ENCODE results near the gene GPR119. TPM values are rescaled to one million over a fixed set of nuclear protein-coding genes. Genes with fewer than 3 reads are reported as not detected.

GPR119 gene
- total and polyA plus RNA-seq, 7 experiments from 2014 or later: not detected

GRCh38 chrX:130415201-130415600 lies 29.7 kb upstream of the GPR119 start:
- H3K27ac Mint-ChIP-seq: no peak overlapping the region
- intact Hi-C loops (cut with micrococcal nuclease): no loop called here
- no peaks in the 10 kb centered on the region for H3K4me1 Mint-ChIP-seq
- ChIA-PET POLR2A (no interaction called here), CTCF (no interaction called here)
- no peaks in the 10 kb centered on the region for H3K27me3 ChIP-seq (ENCODE audit: control insufficient read depth in 2 of 2, insufficient read depth in 2 of 2, low read length in 2 of 2)
- ATAC-seq (no peak), DNase-seq (no peak)
- no peaks in the 10 kb centered on the region for H3K27me3 Mint-ChIP-seq
- peaks cover 0 to 12% (median 5%) of the 10 kb centered on the region in 5 donors for H3K36me3 Mint-ChIP-seq
- H3K27ac ChIP-seq (ENCODE audit: low read depth, low read length): no peak overlapping the region
- H3K4me1 ChIP-seq (ENCODE audit: control insufficient read depth in 2 of 2, insufficient read depth in 2 of 2, low read length in 2 of 2): no peaks in the 10 kb centered on the region
- H3K9me3 Mint-ChIP-seq: peaks cover 0 to 2% (median 0%) of the 10 kb centered on the region in 11 donors
- no peaks in the 10 kb centered on the region for H3K9me3 ChIP-seq (ENCODE audit: control insufficient read depth in 2 of 3, low read length in 3 of 3)
- H3K4me3 ChIP-seq (ENCODE audit: low read length): no peak overlapping the region
- H3K4me3 Mint-ChIP-seq: no peak overlapping the region
- H3K36me3 ChIP-seq (ENCODE audit: control insufficient read depth in 2 of 3, insufficient read depth in 3 of 3, low read length in 3 of 3): peaks cover 0 to 15% (median 0%) of the 10 kb centered on the region in 3 experiments

GRCh38 chrX:130414800-130415199 lies 29.3 kb upstream of the GPR119 start:
- Histone ChIP-seq H3K27ac (ENCODE audit: low read depth, low read length) (no peak overlapping the region), H3K4me1 (ENCODE audit: control insufficient read depth in 2 of 2, insufficient read depth in 2 of 2, low read length in 2 of 2) (no peaks in the 10 kb centered on the region), H3K9me3 (ENCODE audit: control insufficient read depth in 2 of 3, low read length in 3 of 3) (no peaks in the 10 kb centered on the region), H3K4me3 (ENCODE audit: low read length) (no peak overlapping the region), H3K27me3 (ENCODE audit: control insufficient read depth in 2 of 2, insufficient read depth in 2 of 2, low read length in 2 of 2) (no peaks in the 10 kb centered on the region), H3K36me3 (ENCODE audit: control insufficient read depth in 2 of 3, insufficient read depth in 3 of 3, low read length in 3 of 3) (peaks cover 0 to 17% (median 0%) of the 10 kb centered on the region in 3 experiments)
- CTCF ChIA-PET: no interaction called here
- Mint-ChIP-seq H3K36me3 (peaks cover 0 to 12% (median 5%) of the 10 kb centered on the region in 5 donors), H3K4me1 (no peaks in the 10 kb centered on the region), H3K9me3 (peaks cover 0 to 2% (median 0%) of the 10 kb centered on the region in 11 donors), H3K27ac (no peak overlapping the region), H3K4me3 (no peak overlapping the region), H3K27me3 (no peaks in the 10 kb centered on the region)
- intact Hi-C loops (cut with micrococcal nuclease): no loop called here
- ATAC-seq (no peak), DNase-seq (no peak)
- POLR2A ChIA-PET: no interaction called here

GRCh38 chrX:130413415-130413814 lies 27.9 kb upstream of the GPR119 start:
- Histone ChIP-seq H3K4me1 (ENCODE audit: control insufficient read depth in 2 of 2, insufficient read depth in 2 of 2, low read length in 2 of 2) (no peaks in the 10 kb centered on the region), H3K27ac (ENCODE audit: low read depth, low read length) (no peak overlapping the region), H3K4me3 (ENCODE audit: low read length) (no peak overlapping the region), H3K36me3 (ENCODE audit: control insufficient read depth in 2 of 3, insufficient read depth in 3 of 3, low read length in 3 of 3) (peaks cover 0 to 23% (median 3%) of the 10 kb centered on the region in 3 experiments), H3K9me3 (ENCODE audit: control insufficient read depth in 2 of 3, low read length in 3 of 3) (no peaks in the 10 kb centered on the region), H3K27me3 (ENCODE audit: control insufficient read depth in 2 of 2, insufficient read depth in 2 of 2, low read length in 2 of 2) (no peaks in the 10 kb centered on the region)
- intact Hi-C loops (cut with micrococcal nuclease): no loop called here
- no peak overlapping the region for H3K4me3 Mint-ChIP-seq
- H3K27ac Mint-ChIP-seq: peak overlapping the region in 1 of 9 donors; percentile 82
- DNase-seq: no peak
- peaks cover 0 to 2% (median 0%) of the 10 kb centered on the region in 11 donors for H3K9me3 Mint-ChIP-seq
- no peak for ATAC-seq
- no peaks in the 10 kb centered on the region for H3K27me3 Mint-ChIP-seq
- CTCF ChIA-PET: no interaction called here
- no peaks in the 10 kb centered on the region for H3K4me1 Mint-ChIP-seq
- peaks cover 0 to 15% (median 8%) of the 10 kb centered on the region in 5 donors for H3K36me3 Mint-ChIP-seq
- POLR2A ChIA-PET: no interaction called here

GRCh38 chrX:130402208-130402684 lies 16.8 kb upstream of the GPR119 start:
- Mint-ChIP-seq H3K4me1 (peaks cover 0 to 31% (median 25%) of the 10 kb centered on the region in 7 donors), H3K9me3 (no peaks in the 10 kb centered on the region), H3K4me3 (peak overlapping the region; percentile 83 to 97 (median 94)), H3K27ac (peak overlapping the region; percentile 74 to 96 (median 93)), H3K36me3 (peaks cover 0 to 7% (median 0%) of the 10 kb centered on the region in 5 donors), H3K27me3 (peaks cover 0 to 9% (median 1%) of the 10 kb centered on the region in 5 donors)
- Histone ChIP-seq H3K36me3 (ENCODE audit: control insufficient read depth in 2 of 3, insufficient read depth in 3 of 3, low read length in 3 of 3) (peaks cover 0 to 14% (median 0%) of the 10 kb centered on the region in 3 experiments), H3K4me1 (ENCODE audit: control insufficient read depth in 2 of 2, insufficient read depth in 2 of 2, low read length in 2 of 2) (no peaks in the 10 kb centered on the region), H3K9me3 (ENCODE audit: control insufficient read depth in 2 of 3, low read length in 3 of 3) (no peaks in the 10 kb centered on the region), H3K4me3 (ENCODE audit: low read length) (peak overlapping the region; percentile 95), H3K27ac (ENCODE audit: low read depth, low read length) (peak overlapping the region; percentile 79), H3K27me3 (ENCODE audit: control insufficient read depth in 2 of 2, insufficient read depth in 2 of 2, low read length in 2 of 2) (no peaks in the 10 kb centered on the region)
- ATAC-seq: peak; percentile 13
- intact Hi-C loops (cut with micrococcal nuclease): loop anchor here in 1 of 2 donors (1.0 kb wide), 2 partner anchors 63 to 134 kb away; partner anchors contain the start of genes SLC25A14 and ZNF280C
- CTCF ChIA-PET: no interaction called here
- POLR2A ChIA-PET: interaction anchor here (0.6 kb wide), 1 partner anchor 990 kb away, joined by 3 read pairs; no protein-coding TSS in a partner anchor
- DNase-seq: peak in 2 of 9 donors; percentile 2 to 6

GRCh38 chrX:130401415-130402207 lies 16.1 kb upstream of the GPR119 start, which contains the start of gene RBMX2:
Gene RBMX2 (plus strand): TSS chrX:130401987. CDS start chrX:130402033, 46 bp downstream.
- H3K9me3 ChIP-seq (ENCODE audit: control insufficient read depth in 2 of 3, low read length in 3 of 3): no peaks in the 10 kb centered on the region
- peak within 1 kb of the TSS; percentile 80 to 96 (median 94) for H3K27ac Mint-ChIP-seq
- DNase-seq (peak; percentile 59 to 76 (median 66)), ATAC-seq (peak; percentile 94)
- H3K4me1 Mint-ChIP-seq: peaks cover 0 to 28% (median 22%) of the 10 kb centered on the region in 7 donors
- H3K27ac ChIP-seq (ENCODE audit: low read depth, low read length): peak within 1 kb of the TSS; percentile 79
- peak within 1 kb of the TSS; percentile 83 to 97 (median 94) for H3K4me3 Mint-ChIP-seq
- intact Hi-C loops (cut with micrococcal nuclease): loop anchor here (1.0 kb wide), 3 partner anchors 62 to 502 kb away; partner anchors contain the start of genes ENOX2 (in 2 of the 2), SLC25A14 (in 2 of the 2) and ZNF280C (in 2 of the 2)
- H3K4me1 ChIP-seq (ENCODE audit: control insufficient read depth in 2 of 2, insufficient read depth in 2 of 2, low read length in 2 of 2): no peaks in the 10 kb centered on the region
- peaks cover 0 to 11% (median 5%) of the 10 kb centered on the region in 5 donors for H3K27me3 Mint-ChIP-seq
- ChIA-PET POLR2A (interaction anchor here (0.6 kb wide), 1 partner anchor 989 kb away, joined by 3 read pairs; no protein-coding TSS in a partner anchor), CTCF (no interaction called here)
- H3K36me3 ChIP-seq (ENCODE audit: control insufficient read depth in 2 of 3, insufficient read depth in 3 of 3, low read length in 3 of 3): peaks cover 0 to 14% (median 0%) of the 10 kb centered on the region in 3 experiments
- no peaks in the 10 kb centered on the region for H3K9me3 Mint-ChIP-seq
- no peaks in the 10 kb centered on the region for H3K27me3 ChIP-seq (ENCODE audit: control insufficient read depth in 2 of 2, insufficient read depth in 2 of 2, low read length in 2 of 2)
- H3K4me3 ChIP-seq (ENCODE audit: low read length): peak within 1 kb of the TSS; percentile 95
- peaks cover 0 to 7% (median 0%) of the 10 kb centered on the region in 5 donors for H3K36me3 Mint-ChIP-seq

- Mint-ChIP-seq H3K36me3 (no peaks in the 10 kb centered on the region), H3K4me1 (no peaks in the 10 kb centered on the region), H3K27ac (no peak overlapping the region), H3K9me3 (no peaks in the 10 kb centered on the region), H3K27me3 (peaks cover 0 to 29% (median 8%) of the 10 kb centered on the region in 5 donors), H3K4me3 (no peak overlapping the region)
- Histone ChIP-seq H3K27ac (ENCODE audit: low read depth, low read length) (no peak overlapping the region), H3K4me1 (ENCODE audit: control insufficient read depth in 2 of 2, insufficient read depth in 2 of 2, low read length in 2 of 2) (no peaks in the 10 kb centered on the region), H3K4me3 (ENCODE audit: low read length) (no peak overlapping the region), H3K27me3 (ENCODE audit: control insufficient read depth in 2 of 2, insufficient read depth in 2 of 2, low read length in 2 of 2) (no peaks in the 10 kb centered on the region), H3K9me3 (ENCODE audit: control insufficient read depth in 2 of 3, low read length in 3 of 3) (no peaks in the 10 kb centered on the region), H3K36me3 (ENCODE audit: control insufficient read depth in 2 of 3, insufficient read depth in 3 of 3, low read length in 3 of 3) (no peaks in the 10 kb centered on the region)
- DNase-seq: no peak
- intact Hi-C loops (cut with micrococcal nuclease): no loop called here
- ChIA-PET POLR2A (no interaction called here), CTCF (no interaction called here)
- ATAC-seq: no peak
Observed at GRCh38 chrX:130395341-130395740, 9.9 kb upstream of the GPR119 start.

Data from naive thymus-derived CD4-positive, alpha-beta T cell (primary cell).